Calu3 (cell line): Measurements from ENCODE around the gene KLHDC8B. TPM values are rescaled to one million over a fixed set of nuclear protein-coding genes. Genes with fewer than 3 reads are reported as not detected.

Experiments used
- BruUV-seq: library from RNA; stranded (reverse); fragments of 400-500 nt; replicated peaks from 2 replicates; lab custom pipeline; 2021; lab: Mats Ljungman, UMichigan
- CTCF ChIA-PET: fragments of 300-600 bp; sonication (Branson Sonifier 250); formaldehyde crosslinking; loops from one replicate; lab custom pipeline; 2022; ENCODE audit warnings: antibody characterized with exemption; lab: Charles Lee
- DNase-seq: peaks from one replicate; pipeline ENCODE4 v3.0.0; 2022
- H3K27ac Mint-ChIP-seq: one replicate; pipeline ENCODE4 v1.8.0; 2022; ENCODE audit warnings: mixed read lengths; ENCODE audit not compliant: unreplicated experiment
- H3K27me3 Mint-ChIP-seq: one replicate; pipeline ENCODE4 v1.8.0; 2022; ENCODE audit warnings: mixed read lengths; ENCODE audit not compliant: unreplicated experiment
- H3K36me3 Mint-ChIP-seq: one replicate; pipeline ENCODE4 v1.8.0; 2022; ENCODE audit warnings: mild to moderate bottlenecking, moderate library complexity, mixed read lengths; ENCODE audit not compliant: insufficient read depth, unreplicated experiment
- H3K4me1 Mint-ChIP-seq: one replicate; pipeline ENCODE4 v1.8.0; 2022; ENCODE audit warnings: mild to moderate bottlenecking, low read depth, mixed read lengths; ENCODE audit not compliant: unreplicated experiment
- H3K4me3 Mint-ChIP-seq: one replicate; pipeline ENCODE4 v1.8.0; 2022; ENCODE audit warnings: mild to moderate bottlenecking, low read depth, moderate library complexity, mixed read lengths; ENCODE audit not compliant: unreplicated experiment
- H3K9me3 Mint-ChIP-seq: one replicate; pipeline ENCODE4 v1.8.0; 2022; ENCODE audit warnings: low read depth, mixed read lengths; ENCODE audit not compliant: unreplicated experiment
- CTCF ChIP-seq: fragments of 200-600 bp; IDR thresholded peaks from one replicate; pipeline ENCODE4 v1.8.0; 2022; ENCODE audit warnings: antibody characterized with exemption; ENCODE audit not compliant: unreplicated experiment
- intact Hi-C: fragments of 100-400 bp; cut with micrococcal nuclease; formaldehyde crosslinking; loops from one replicate; pipeline ENCODE4 v1.10.0; 2022; ENCODE audit not compliant: unreplicated experiment
- total RNA-seq: library from RNA; stranded (reverse); gene quantifications from 2 replicates; pipeline ENCODE4 v1.2.3, GENCODE V29; 2022

KLHDC8B gene
- total RNA-seq, 1 experiment from 2014 or later = 5.4 TPM

DNA sequence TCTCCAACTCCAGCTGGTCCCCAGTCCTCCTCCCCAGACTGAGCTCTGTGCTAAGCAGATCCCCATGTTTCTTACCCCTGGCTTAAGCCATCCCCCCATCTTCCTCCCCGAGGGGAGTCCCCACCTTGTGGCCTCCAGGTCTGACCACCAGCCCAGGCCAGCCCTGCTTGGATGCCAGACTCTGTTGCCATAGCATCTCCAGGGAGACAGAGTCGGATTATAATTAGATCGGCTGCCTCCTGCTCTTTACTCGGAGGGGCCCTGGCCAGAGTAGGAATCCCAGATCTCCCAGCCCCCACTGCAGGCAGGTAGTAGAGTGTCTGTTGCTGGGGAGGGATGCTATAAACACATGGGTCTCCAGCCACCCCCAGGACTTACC lies 2.4 kb downstream of the KLHDC8B start:
- Mint-ChIP-seq H3K27ac (no peak overlapping the region), H3K4me3 (no peak overlapping the region), H3K27me3 (peaks cover 6% of the 10 kb centered on the region), H3K9me3 (no peaks in the 10 kb centered on the region), H3K4me1 (no peaks in the 10 kb centered on the region), H3K36me3 (peaks cover 6% of the 10 kb centered on the region)
- intact Hi-C loops = loop anchor here (5.0 to 10.0 kb wide), 2 partner anchors 104 to 271 kb away; partner anchors contain the start of gene C3orf62
- CTCF ChIA-PET = no interaction called here
- no TSS peak for BruUV-seq
- DNase-seq = no peak
- TF ChIP-seq CTCF = no peak

DNA sequence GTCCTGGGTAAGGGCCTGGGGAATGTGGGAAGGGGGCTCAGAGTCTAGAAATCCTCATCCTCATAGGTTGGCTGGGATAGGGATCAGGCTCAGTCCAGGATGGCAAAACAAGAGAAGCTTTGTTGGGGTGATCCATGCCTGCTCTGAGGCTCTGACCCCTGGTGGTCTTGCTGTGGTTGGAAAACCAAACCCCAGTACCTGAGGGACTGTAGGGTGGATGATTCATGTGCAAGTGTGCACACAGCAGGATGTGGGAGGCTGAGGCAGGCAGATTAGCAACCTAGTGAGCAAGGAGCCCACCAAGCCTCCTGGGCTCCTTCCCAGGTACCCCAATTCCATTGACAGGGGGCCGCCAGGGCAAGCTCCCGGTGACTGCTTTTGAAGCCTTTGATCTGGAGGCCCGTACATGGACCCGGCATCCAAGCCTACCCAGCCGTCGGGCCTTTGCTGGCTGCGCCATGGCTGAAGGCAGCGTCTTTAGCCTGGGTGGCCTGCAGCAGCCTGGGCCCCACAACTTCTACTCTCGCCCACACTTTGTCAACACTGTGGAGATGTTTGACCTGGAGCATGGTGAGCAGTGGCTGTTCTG lies 3.1 kb downstream of the KLHDC8B start:
- TF ChIP-seq CTCF = no peak
- no peak overlapping the region for H3K27ac Mint-ChIP-seq
- CTCF ChIA-PET = no interaction called here

GRCh38 chr3:49175530-49175929 lies 4.1 kb downstream of the KLHDC8B start:
- DNase-seq = no peak
- no peaks in the 10 kb centered on the region for H3K4me1 Mint-ChIP-seq
- no peak for TF ChIP-seq CTCF
- H3K27me3 Mint-ChIP-seq = peaks cover 18% of the 10 kb centered on the region
- no peaks in the 10 kb centered on the region for H3K9me3 Mint-ChIP-seq
- CTCF ChIA-PET = no interaction called here
- H3K36me3 Mint-ChIP-seq = peaks cover 6% of the 10 kb centered on the region
- H3K27ac Mint-ChIP-seq = no peak overlapping the region
- intact Hi-C loops = loop anchor here (10.0 kb wide), 1 partner anchor 269 kb away; no protein-coding TSS in a partner anchor
- no TSS peak for BruUV-seq
- H3K4me3 Mint-ChIP-seq = no peak overlapping the region

More for the DNA sequence above, 3.1 kb downstream of the KLHDC8B start:
- no peak overlapping the region for H3K4me3 Mint-ChIP-seq
- intact Hi-C loops = loop anchor here (5.0 to 10.0 kb wide), 2 partner anchors 103 to 270 kb away; partner anchors contain the start of gene C3orf62
- peaks cover 6% of the 10 kb centered on the region for H3K36me3 Mint-ChIP-seq
- no peak for DNase-seq
- peaks cover 13% of the 10 kb centered on the region for H3K27me3 Mint-ChIP-seq
- no peaks in the 10 kb centered on the region for H3K9me3 Mint-ChIP-seq
- BruUV-seq = no TSS peak
- no peaks in the 10 kb centered on the region for H3K4me1 Mint-ChIP-seq

GRCh38 chr3:49177073-49177472 lies 5.7 kb downstream of the KLHDC8B start:
- CTCF ChIA-PET = interaction anchor here (0.6 kb wide), 1 partner anchor 215 kb away, joined by 5 read pairs; no protein-coding TSS in a partner anchor
- Mint-ChIP-seq H3K4me3 (no peak overlapping the region), H3K27ac (no peak overlapping the region), H3K36me3 (no peaks in the 10 kb centered on the region), H3K4me1 (no peaks in the 10 kb centered on the region), H3K9me3 (no peaks in the 10 kb centered on the region), H3K27me3 (peaks cover 18% of the 10 kb centered on the region)
- no TSS peak for BruUV-seq
- intact Hi-C loops = loop anchor here (10.0 kb wide), 1 partner anchor 268 kb away; no protein-coding TSS in a partner anchor
- DNase-seq = no peak
- TF ChIP-seq CTCF = no peak
